Measurements from ENCODE around the gene TBC1D21.

DNA sequence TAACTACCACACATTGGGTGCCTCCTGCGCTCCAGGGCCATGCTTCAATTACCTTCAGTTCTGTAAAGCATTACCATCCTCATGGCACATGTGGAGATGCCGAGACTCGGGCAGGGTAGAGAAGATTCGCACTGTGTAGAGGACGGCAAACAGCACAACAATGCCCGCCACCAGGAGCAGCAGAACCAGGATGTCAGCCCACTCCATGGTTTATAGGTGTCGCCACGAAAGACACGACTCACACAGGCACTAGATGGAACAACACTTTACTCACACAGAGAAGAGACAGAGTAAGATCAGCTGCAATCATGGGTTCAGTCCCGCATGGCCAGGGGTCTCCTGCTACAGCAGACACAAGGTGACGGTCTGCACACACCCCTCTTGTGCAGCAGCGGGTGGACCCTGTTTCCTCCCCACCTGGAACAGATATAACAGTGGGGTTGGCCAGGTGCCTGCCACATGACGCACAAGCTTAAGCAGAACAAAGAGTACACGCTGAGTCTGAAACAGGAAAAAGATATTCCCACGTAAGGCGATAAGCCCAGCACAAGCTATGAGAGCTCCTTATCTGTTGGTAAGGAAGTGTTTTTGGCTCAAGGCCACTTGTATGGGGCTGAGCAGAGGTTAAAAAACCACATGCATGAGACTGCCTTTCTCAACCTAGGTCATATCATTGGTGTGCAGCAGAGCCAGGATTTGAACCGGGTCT lies 2.5 kb upstream of the TBC1D21 start:
- TF ChIP-seq CEBPB (IDR thresholded peaks at IDR 0.05; ENCODE audit: borderline replicate concordance in 1 of 2, low read depth in 2 of 2, low read length in 2 of 2) (no peak), TCF12 (IDR thresholded peaks at IDR 0.05; ENCODE audit: low read depth, low read length) (no peak), NRF1 (conservative IDR thresholded peaks at IDR 0.05; ENCODE audit: low read depth, low read length) (no peak), SIN3A (IDR thresholded peaks at IDR 0.05; ENCODE audit: low read depth, low read length) (no peak), RAD21 (IDR thresholded peaks at IDR 0.05; ENCODE audit: insufficient read depth, low read depth, low read length) (no peak), RCOR1 (conservative IDR thresholded peaks at IDR 0.05; ENCODE audit: low read depth, low read length) (no peak), EP300 (IDR thresholded peaks at IDR 0.05; ENCODE audit: borderline replicate concordance in 1 of 2, control insufficient read depth in 1 of 2, low read depth in 2 of 2, low read length in 2 of 2) (no peak), RELA (IDR thresholded peaks at IDR 0.05; ENCODE audit: borderline replicate concordance, partially characterized antibody) (no peak), ESRRA (IDR thresholded peaks at IDR 0.05; ENCODE audit: low read length) (no peak), JUND (IDR thresholded peaks at IDR 0.05; ENCODE audit: low read depth, low read length) (no peak)
- TF ChIP-seq, protein P1, sequence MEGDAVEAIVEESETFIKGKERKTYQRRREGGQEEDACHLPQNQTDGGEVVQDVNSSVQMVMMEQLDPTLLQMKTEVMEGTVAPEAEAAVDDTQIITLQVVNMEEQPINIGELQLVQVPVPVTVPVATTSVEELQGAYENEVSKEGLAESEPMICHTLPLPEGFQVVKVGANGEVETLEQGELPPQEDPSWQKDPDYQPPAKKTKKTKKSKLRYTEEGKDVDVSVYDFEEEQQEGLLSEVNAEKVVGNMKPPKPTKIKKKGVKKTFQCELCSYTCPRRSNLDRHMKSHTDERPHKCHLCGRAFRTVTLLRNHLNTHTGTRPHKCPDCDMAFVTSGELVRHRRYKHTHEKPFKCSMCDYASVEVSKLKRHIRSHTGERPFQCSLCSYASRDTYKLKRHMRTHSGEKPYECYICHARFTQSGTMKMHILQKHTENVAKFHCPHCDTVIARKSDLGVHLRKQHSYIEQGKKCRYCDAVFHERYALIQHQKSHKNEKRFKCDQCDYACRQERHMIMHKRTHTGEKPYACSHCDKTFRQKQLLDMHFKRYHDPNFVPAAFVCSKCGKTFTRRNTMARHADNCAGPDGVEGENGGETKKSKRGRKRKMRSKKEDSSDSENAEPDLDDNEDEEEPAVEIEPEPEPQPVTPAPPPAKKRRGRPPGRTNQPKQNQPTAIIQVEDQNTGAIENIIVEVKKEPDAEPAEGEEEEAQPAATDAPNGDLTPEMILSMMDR (IDR thresholded peaks at IDR 0.05 in 2 of 3, conservative IDR thresholded peaks at IDR 0.05 in 1 of 3; ENCODE audit: control insufficient read depth in 2 of 3, extremely low read depth in 1 of 3, insufficient read depth in 1 of 3, low read depth in 3 of 3, low read length in 3 of 3): no peak
- TF ChIP-seq, protein P2, sequence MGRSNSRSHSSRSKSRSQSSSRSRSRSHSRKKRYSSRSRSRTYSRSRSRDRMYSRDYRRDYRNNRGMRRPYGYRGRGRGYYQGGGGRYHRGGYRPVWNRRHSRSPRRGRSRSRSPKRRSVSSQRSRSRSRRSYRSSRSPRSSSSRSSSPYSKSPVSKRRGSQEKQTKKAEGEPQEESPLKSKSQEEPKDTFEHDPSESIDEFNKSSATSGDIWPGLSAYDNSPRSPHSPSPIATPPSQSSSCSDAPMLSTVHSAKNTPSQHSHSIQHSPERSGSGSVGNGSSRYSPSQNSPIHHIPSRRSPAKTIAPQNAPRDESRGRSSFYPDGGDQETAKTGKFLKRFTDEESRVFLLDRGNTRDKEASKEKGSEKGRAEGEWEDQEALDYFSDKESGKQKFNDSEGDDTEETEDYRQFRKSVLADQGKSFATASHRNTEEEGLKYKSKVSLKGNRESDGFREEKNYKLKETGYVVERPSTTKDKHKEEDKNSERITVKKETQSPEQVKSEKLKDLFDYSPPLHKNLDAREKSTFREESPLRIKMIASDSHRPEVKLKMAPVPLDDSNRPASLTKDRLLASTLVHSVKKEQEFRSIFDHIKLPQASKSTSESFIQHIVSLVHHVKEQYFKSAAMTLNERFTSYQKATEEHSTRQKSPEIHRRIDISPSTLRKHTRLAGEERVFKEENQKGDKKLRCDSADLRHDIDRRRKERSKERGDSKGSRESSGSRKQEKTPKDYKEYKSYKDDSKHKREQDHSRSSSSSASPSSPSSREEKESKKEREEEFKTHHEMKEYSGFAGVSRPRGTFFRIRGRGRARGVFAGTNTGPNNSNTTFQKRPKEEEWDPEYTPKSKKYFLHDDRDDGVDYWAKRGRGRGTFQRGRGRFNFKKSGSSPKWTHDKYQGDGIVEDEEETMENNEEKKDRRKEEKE (IDR thresholded peaks at IDR 0.05): no peak
- TF ChIP-seq, protein P3, sequence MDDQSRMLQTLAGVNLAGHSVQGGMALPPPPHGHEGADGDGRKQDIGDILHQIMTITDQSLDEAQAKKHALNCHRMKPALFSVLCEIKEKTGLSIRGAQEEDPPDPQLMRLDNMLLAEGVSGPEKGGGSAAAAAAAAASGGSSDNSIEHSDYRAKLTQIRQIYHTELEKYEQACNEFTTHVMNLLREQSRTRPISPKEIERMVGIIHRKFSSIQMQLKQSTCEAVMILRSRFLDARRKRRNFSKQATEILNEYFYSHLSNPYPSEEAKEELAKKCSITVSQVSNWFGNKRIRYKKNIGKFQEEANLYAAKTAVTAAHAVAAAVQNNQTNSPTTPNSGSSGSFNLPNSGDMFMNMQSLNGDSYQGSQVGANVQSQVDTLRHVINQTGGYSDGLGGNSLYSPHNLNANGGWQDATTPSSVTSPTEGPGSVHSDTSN (IDR thresholded peaks at IDR 0.05; ENCODE audit: insufficient replicate concordance, low read depth, low read length): no peak
- TF ChIP-seq, protein P4, sequence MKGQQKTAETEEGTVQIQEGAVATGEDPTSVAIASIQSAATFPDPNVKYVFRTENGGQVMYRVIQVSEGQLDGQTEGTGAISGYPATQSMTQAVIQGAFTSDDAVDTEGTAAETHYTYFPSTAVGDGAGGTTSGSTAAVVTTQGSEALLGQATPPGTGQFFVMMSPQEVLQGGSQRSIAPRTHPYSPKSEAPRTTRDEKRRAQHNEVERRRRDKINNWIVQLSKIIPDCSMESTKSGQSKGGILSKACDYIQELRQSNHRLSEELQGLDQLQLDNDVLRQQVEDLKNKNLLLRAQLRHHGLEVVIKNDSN (IDR thresholded peaks at IDR 0.05; ENCODE audit: borderline replicate concordance, extremely low read length, insufficient read depth, low read depth, low read length): no peak
